Fibroblast of skin of left biceps (primary cell): ENCODE results near the gene PHACTR1.
"Not testable (repeated sequence)": the region's sequence is repeated elsewhere in the genome, so short reads cannot be mapped to it uniquely, and the experiment has no call there.

ENCODE experiments used
- DNase-seq, 2 experiments: peaks; one replicate each; pipeline ENCODE4 v3.0.0-alpha.2; 2013; ENCODE audit warnings: low read depth in 2 of 2

Gene PHACTR1

GRCh38 chr6:12716298-12716916 lies at the start of gene PHACTR1:
Gene PHACTR1 (plus strand): TSS chr6:12716767.
- no peak for DNase-seq

DNA sequence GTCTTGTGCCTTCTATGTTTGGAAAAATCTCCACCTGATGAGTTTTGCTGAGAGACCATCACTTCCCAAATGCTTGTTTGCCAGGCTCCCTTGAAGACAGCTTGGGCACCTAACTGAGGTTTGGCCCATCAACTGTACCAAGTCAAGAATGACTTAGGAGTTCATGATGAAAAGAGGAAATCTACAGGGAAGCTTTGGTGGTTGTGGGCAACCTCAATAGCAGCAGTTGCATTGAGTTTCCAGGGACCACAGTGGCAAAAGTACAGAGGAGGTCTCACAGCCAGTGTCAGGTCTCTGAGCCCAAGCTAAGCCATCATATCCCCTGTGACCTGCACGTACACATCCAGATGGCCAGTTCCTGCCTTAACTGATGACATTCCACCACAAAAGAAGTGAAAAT lies 49.7 kb upstream of the PHACTR1 start:
- DNase-seq: no peak

DNA sequence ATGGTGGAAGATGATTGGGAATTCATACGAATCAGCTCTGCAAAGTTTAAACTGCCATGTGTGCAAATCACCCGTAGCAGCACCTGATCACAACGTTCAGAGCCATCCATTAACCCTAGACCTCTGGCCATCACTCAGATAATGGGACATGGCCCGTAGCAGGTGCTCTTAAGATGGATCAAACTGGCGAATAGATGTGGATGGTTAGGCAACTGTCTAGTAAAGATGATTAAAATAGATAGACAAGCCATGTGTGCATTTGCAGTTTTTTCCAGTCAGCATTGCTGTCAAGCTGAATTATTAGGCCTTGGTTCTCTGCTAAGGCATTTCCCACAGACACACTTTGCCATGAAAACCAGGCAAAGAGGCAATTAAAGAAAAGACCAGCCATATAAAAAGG lies 40.6 kb upstream of the PHACTR1 start:
- DNase-seq: no peak

DNA sequence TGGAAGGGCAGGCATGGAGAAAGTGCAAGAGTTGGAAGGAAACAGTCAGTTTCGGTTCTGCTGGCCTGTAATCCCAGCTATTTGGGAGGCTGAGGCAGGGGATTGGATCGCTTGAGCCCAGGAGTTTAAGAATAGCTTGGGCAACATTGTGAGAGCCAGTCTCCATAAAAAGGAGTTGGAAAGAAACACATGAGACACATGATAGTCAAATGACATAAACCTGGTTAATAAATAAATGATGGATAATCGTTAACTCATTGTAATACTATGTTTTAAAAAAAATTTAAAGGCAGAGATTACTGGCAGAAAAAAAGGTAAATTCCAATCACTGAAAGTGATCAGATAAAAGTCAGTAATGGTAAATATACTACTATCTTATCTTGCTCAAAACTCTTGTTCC lies 37.2 kb upstream of the PHACTR1 start:
- no peak for DNase-seq

DNA sequence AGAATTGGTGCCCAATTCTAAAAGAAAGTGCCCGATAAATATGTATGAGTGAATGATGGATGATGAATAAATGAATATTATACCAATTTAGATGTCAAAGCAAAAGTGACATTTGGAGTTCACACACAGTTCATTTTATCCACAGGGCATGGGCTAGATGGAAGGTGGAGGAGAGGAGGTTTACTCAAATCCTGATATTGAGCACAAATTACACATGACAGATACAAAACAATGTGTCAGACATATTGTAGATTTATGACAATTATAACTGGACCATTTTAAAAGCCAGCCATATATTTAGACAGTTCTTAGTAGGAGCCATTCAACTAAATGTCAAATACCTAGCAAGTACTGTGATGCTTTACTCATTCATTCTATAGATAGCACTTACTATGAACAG lies 23.4 kb upstream of the PHACTR1 start:
- no peak for DNase-seq

DNA sequence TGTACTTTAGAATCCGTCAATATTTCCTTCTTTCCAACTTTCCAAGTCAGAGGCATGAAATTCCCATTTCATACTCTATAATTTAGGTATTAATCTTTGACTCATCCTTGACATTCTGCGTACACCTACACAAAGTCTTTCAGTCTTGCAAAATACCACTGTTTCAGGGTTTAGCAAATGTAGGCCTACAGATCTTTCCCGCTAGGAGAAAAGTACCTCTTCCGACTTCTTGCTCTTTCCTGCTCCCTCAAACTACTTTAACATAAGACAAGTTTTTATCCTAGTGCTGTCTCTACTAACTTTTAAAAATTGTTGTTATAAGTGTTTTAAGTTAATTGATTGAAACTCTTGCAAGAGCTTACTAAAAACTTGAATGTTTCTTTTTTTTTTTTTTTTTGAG lies 18.3 kb upstream of the PHACTR1 start:
- no peak for DNase-seq

DNA sequence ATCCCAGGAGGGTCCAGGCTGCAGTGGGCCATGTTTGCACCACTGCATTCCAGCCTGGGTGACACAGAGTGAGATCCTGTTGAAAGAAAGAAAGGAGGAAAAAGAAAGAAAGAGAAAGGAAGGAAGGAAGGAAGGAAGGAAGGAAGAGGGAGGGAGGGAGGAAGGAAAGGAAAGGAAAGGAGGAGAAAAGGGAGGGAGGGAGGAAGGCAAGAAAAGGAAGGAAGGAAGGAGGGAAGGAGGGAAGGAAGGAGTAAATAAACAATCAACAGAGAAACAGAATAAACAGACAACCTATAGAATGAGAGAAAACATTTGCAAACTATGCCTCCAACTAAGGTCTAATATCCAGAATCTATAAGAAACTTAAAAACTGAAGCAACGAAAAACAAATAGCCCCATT lies 11.6 kb upstream of the PHACTR1 start:
- no peak for DNase-seq

GRCh38 chr6:12709116-12709515 lies 7.5 kb upstream of the PHACTR1 start:
- peak; percentile 64 to 65 for DNase-seq

- DNase-seq: peak; percentile 50 to 57
Measured at GRCh38 chr6:12709556-12710232, 6.9 kb upstream of the PHACTR1 start.

- DNase-seq: no peak
Measured at GRCh38 chr6:12710921-12711320, 5.6 kb upstream of the PHACTR1 start.

DNA sequence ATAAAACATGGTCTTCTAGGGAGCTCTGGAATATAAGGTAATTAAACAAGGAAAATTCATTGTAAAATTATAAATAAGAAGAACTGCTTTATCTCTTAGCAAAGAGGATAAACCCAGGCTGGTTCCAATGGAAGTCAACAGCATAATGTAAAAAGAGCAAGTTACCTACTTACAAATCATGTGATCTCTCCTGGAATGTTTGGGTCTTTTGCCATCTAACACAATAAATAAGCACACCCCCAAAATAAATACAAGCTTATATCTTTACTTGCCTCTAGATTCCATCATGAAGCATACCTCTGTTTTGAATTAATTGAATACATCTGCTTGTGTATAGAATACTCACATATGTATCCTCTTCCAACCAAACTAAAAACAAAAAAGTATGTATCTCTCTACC lies 2.5 kb upstream of the PHACTR1 start:
- DNase-seq: no peak

DNA sequence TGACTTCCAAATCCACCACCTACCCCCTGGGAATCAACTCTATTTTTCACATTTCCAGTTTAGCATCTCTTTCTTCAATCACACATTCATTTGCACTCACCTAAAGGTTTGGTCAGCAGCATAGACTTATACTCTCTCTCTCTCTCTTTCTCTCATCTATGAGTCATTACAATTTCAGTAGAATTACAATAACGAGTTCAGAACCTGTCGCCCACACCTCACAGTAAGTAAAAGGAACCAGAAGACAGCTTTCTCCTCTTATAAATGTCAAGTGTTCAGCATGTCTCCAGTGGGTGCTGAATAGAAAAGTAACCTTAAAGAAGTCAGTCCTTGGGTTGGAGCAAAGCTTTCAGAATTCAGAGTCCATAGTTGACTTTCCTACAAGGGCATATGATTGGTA lies 1.1 kb upstream of the PHACTR1 start:
- no peak for DNase-seq

DNA sequence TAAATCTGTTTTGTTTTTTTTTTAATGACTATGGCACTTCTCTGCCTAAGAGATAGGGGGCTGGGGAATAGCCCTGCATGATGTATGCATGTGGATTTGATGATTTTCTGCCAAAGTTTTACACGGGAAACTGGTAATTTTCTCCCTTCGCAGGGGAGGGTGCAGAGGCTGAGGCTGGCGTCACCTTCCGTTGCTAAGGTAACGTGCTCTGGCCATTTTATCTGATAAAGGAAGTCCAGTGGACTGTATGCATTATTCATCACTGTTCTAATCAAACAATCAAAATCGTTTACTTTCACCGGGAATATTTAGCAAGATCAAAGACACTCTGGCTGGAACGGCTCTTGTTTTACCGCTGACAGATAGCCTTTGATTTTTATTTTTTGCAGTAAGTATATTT lies 789 bp downstream of the PHACTR1 start:
- no peak for DNase-seq

GRCh38 chr6:12718015-12718414 lies 1.4 kb downstream of the PHACTR1 start:
- peak; percentile 51 to 59 for DNase-seq

DNA sequence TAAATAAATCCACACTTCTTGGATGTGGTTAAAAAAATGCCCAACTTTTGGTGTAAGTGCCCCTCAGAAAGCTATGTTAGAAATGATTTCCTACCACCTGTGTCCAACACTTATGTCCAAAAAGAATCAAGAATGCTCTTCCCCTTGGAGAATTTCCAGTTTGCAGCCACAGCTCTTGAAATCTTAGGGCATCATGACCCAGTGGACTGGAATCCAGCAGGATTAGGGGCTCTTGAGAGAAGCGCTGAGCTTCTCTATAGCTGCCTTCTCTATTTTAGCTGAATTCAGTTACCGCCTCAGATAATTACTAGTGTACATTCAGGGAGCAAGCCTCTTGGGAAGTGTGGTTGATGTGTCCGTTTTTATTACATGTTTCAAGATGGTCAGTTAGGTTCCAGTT lies 2.5 kb downstream of the PHACTR1 start:
- no peak for DNase-seq

GRCh38 chr6:12720310-12720709 lies 3.7 kb downstream of the PHACTR1 start:
- no peak for DNase-seq

DNA sequence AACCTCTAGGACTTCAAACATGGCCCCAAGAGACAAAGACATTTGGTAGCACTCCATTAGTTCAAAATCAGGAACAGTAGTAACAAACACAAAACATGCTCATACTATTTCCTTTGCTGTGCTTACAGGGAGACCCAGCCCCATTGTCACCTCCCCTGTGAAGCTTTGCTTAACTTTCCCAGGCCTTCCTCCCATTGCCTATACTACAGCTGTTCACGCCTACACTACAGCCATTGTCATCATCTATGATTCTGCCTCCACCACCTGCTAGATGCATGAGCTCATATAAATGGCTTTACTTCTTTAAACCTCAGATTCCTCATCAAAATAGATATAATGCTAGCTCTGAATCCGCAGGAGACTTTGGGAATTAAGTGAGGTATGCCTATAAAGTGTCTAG lies 8.7 kb downstream of the PHACTR1 start:
- no peak for DNase-seq

- DNase-seq: no peak
Measured at GRCh38 chr6:12729467-12729866, 12.9 kb downstream of the PHACTR1 start.

DNA sequence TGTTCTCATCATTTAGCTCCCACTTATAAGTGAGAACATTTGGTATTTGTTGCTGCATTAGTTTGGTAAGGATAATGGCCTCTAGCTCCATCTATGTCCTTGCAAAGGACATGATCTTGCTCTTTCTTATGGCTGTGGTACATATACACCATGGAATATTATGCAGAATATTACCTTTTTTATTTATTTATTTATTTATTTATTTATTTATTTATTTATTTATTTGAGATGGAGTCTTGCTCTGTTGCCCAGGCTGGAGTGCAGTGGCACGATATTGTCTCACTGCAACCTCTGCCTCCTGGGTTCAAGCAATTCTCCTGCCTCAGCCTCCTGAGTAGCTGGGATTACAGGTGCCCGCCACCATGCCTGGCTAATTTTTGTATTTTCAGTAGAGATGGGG lies 14.2 kb downstream of the PHACTR1 start:
- not testable (repeated sequence) for DNase-seq

DNA sequence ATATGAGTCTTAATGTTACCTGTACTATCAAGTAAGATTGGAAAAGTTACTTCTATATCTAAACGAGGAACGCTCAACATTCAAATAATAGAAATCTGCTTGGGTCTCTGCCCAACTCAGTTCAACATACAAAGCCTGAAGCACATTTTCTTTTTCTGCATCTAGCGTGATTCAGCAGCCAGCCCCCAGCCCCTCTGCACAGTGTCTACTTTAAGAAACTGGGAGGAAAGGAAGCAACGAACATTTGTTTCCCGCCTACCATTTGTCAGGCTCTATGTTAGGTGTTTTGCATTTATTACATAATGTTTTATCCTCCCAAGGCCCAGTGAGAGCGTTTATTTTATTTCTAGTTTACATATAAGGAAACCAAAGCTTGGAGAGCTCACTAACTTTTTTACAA lies 17.3 kb downstream of the PHACTR1 start:
- DNase-seq: no peak

DNA sequence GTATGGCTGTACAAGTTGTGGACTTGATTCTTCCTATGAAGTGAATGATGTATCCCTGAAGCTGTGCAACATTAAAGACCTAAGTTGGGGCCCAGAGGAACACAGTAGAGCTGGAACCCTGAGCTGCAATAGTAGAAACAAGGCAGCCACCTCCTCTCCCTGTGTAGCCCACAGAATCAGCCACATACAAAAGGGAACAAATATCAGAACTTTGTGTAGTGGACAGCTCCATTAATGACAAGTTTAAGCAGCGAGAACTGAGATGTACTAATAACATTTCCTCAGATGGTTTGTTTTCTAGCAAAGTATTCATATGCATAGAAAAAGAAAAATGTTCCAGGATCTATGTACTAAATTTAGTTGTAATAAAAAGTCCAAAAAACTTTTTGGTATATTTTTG lies 19.2 kb downstream of the PHACTR1 start:
- DNase-seq: no peak

GRCh38 chr6:12748411-12748810 lies 31.8 kb downstream of the PHACTR1 start:
- no peak for DNase-seq

DNA sequence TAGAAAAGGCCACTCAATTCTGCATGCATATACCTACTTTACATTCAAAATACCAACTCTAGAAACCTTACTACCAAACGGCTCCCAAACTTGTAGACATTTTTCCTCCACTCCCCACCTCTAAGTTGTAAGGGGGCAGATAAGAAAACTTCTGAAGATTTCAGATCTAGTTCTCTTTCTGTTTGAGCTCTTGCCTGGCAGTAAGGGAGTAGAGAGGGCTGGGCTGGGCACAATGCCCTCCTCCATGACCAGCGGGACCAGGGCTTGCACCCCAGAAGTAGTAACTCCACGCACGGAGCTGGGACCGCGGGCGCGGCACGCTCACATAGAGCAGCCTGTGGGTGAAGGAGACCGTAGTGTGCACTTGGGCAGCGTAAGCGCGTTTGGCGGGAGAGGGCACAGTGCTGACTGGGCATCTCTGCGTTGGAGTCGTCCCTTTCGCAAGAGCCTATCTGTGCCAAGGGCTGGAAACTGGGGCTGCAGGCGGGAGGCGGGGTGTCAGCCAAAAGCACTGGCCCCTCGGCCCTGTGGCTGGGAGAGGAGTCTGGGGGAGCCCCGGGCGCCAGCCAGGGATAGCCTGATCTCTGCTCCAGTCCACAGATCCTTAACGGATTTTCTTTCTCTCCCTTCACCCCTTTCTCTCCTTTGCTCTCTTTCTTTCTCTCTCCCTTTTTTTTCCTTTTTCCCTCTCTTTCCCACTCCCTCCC lies 32.4 kb downstream of the PHACTR1 start:
- no peak for DNase-seq
